Neural cell (in vitro differentiated cells): ENCODE measurements around the gene DCN.

ENCODE experiments used
- SMC3 ChIP-seq: fragments of 450-650 bp; conservative IDR thresholded peaks from 2 replicates; pipeline ENCODE4 v1.6.1; 2014; ENCODE audit warnings: antibody characterized with exemption, mild to moderate bottlenecking, moderate library complexity; ENCODE audit not compliant: poor library complexity
- TF ChIP-seq, protein P1 (sequence below): IDR thresholded peaks from 2 replicates; pipeline ENCODE4 v1.6.1; 2012; ENCODE audit warnings: borderline replicate concordance

GRCh38 chr12:91179315-91179714 lies 3.3 kb downstream of the DCN start:
- TF ChIP-seq SMC3, result no peak
- TF ChIP-seq, protein P1, sequence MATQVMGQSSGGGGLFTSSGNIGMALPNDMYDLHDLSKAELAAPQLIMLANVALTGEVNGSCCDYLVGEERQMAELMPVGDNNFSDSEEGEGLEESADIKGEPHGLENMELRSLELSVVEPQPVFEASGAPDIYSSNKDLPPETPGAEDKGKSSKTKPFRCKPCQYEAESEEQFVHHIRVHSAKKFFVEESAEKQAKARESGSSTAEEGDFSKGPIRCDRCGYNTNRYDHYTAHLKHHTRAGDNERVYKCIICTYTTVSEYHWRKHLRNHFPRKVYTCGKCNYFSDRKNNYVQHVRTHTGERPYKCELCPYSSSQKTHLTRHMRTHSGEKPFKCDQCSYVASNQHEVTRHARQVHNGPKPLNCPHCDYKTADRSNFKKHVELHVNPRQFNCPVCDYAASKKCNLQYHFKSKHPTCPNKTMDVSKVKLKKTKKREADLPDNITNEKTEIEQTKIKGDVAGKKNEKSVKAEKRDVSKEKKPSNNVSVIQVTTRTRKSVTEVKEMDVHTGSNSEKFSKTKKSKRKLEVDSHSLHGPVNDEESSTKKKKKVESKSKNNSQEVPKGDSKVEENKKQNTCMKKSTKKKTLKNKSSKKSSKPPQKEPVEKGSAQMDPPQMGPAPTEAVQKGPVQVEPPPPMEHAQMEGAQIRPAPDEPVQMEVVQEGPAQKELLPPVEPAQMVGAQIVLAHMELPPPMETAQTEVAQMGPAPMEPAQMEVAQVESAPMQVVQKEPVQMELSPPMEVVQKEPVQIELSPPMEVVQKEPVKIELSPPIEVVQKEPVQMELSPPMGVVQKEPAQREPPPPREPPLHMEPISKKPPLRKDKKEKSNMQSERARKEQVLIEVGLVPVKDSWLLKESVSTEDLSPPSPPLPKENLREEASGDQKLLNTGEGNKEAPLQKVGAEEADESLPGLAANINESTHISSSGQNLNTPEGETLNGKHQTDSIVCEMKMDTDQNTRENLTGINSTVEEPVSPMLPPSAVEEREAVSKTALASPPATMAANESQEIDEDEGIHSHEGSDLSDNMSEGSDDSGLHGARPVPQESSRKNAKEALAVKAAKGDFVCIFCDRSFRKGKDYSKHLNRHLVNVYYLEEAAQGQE, result no peak
